DOHH2 (cell line): ENCODE measurements around the gene DISC1.

ENCODE experiments used
- EZH2phosphoT487 ChIP-seq: fragments of 200-600 bp; sonication (generic); IDR thresholded peaks from 2 replicates; pipeline ENCODE4 v1.6.1; 2017; ENCODE audit warnings: borderline replicate concordance, mild to moderate bottlenecking, antibody characterized with exemption, low read length, moderate library complexity, mixed read lengths
- TF ChIP-seq, protein P1 (sequence below): fragments of 200-600 bp; sonication (generic); IDR thresholded peaks from one replicate; pipeline ENCODE4 v1.5.1; 2014; ENCODE audit warnings: antibody characterized with exemption, mild to moderate bottlenecking, low read depth, low read length; ENCODE audit not compliant: poor library complexity, severe bottlenecking

DNA sequence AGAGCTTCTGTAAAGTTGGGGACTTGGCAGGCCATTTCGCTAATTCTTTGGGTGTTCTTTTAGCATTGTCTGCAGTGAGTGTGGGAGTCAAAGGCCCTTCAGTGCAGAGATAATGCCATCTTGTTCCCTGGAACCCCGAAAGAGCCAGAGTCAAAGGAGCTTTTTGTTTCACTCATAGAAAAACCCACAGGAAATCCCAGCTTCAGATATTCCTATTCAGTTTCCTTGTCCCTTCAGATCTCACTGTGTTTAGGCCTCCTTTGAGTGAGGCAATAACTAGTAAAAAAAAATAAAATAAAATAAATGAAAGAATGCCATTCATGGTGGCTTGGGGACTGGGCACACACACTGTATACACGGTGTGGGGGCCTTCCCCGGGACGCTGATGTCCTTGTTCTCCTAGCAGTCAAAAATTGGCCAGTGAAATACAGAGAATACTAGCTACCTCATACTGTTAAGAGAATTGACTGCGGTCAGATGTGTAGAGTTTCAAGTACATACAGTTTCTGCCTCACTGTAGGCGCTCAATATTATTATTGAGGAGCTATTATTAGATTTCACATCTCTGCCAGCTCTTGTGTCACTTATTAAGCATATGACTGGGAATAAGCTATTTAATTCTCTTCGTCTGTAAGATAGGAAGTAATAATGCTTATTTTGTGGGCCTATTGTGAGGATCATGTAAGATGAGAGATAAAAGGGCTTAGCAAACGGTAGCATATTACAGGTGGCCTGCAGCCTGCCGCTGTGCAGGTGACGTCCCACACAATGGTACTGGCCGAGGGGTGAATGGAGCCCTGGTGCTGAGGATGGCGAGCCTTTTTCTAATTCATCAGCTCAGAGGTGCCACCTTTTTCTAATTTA, 16.7 kb downstream of the DISC1 start:
- TF ChIP-seq, protein P1, sequence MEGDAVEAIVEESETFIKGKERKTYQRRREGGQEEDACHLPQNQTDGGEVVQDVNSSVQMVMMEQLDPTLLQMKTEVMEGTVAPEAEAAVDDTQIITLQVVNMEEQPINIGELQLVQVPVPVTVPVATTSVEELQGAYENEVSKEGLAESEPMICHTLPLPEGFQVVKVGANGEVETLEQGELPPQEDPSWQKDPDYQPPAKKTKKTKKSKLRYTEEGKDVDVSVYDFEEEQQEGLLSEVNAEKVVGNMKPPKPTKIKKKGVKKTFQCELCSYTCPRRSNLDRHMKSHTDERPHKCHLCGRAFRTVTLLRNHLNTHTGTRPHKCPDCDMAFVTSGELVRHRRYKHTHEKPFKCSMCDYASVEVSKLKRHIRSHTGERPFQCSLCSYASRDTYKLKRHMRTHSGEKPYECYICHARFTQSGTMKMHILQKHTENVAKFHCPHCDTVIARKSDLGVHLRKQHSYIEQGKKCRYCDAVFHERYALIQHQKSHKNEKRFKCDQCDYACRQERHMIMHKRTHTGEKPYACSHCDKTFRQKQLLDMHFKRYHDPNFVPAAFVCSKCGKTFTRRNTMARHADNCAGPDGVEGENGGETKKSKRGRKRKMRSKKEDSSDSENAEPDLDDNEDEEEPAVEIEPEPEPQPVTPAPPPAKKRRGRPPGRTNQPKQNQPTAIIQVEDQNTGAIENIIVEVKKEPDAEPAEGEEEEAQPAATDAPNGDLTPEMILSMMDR, result no peak
- TF ChIP-seq EZH2phosphoT487, result no peak
